Bronchial epithelial cell (primary cell): ENCODE data around the gene ZNF750. TPM values are rescaled to one million over a fixed set of nuclear protein-coding genes. Genes with fewer than 3 reads are reported as not detected.

Source experiments
- DNase-seq: peaks from one replicate; pipeline ENCODE4 v3.0.0-alpha.2; 2010; ENCODE audit warnings: low read depth
- FAIRE-seq: peaks from 2 replicates; lab custom pipeline; 2011; peaks lifted over from hg19 to GRCh38; lab: Jason Lieb, UNC
- H3K27me3 ChIP-seq: 2 replicates; pipeline ENCODE4 v1.5.1; 2011; ENCODE audit warnings: low read length; ENCODE audit not compliant: control insufficient read depth, insufficient read depth
- H3K36me3 ChIP-seq: 2 replicates; pipeline ENCODE4 v1.5.1; 2011; ENCODE audit warnings: low read length; ENCODE audit not compliant: control insufficient read depth, insufficient read depth
- H3K4me3 ChIP-seq: 2 replicates; pipeline ENCODE4 v1.5.1; 2011; ENCODE audit warnings: mild to moderate bottlenecking, low read depth, low read length, control low read depth
- total RNA-seq: library from RNA; depleted of rRNA; stranded (reverse); fragments of >200 nt; gene quantifications from 2 replicates; pipeline ENCODE4 v1.2.1, GENCODE V29; 2014
- TF ChIP-seq, protein P1 (sequence below): IDR thresholded peaks from 2 replicates; pipeline ENCODE4 v1.5.1; 2011; ENCODE audit warnings: mild to moderate bottlenecking, moderate library complexity, low read length, control low read depth, inconsistent platforms; ENCODE audit not compliant: insufficient read depth, severe bottlenecking

Gene ZNF750
- total RNA-seq, 1 donor from 2014 or later: 3.2 TPM

- no peaks in the 10 kb centered on the region for H3K27me3 ChIP-seq
- FAIRE-seq (no peak), DNase-seq (no peak)
- H3K4me3 ChIP-seq: no peak overlapping the region
- TF ChIP-seq, protein P1, sequence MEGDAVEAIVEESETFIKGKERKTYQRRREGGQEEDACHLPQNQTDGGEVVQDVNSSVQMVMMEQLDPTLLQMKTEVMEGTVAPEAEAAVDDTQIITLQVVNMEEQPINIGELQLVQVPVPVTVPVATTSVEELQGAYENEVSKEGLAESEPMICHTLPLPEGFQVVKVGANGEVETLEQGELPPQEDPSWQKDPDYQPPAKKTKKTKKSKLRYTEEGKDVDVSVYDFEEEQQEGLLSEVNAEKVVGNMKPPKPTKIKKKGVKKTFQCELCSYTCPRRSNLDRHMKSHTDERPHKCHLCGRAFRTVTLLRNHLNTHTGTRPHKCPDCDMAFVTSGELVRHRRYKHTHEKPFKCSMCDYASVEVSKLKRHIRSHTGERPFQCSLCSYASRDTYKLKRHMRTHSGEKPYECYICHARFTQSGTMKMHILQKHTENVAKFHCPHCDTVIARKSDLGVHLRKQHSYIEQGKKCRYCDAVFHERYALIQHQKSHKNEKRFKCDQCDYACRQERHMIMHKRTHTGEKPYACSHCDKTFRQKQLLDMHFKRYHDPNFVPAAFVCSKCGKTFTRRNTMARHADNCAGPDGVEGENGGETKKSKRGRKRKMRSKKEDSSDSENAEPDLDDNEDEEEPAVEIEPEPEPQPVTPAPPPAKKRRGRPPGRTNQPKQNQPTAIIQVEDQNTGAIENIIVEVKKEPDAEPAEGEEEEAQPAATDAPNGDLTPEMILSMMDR: no peak
- peaks cover 6% of the 10 kb centered on the region for H3K36me3 ChIP-seq
These were observed 42.8 kb downstream of the ZNF750 start for GRCh38 chr17:82797061-82797460.

- TF ChIP-seq, protein P1: no peak
- Histone ChIP-seq H3K4me3 (no peak overlapping the region), H3K27me3 (no peaks in the 10 kb centered on the region), H3K36me3 (peaks cover 6% of the 10 kb centered on the region)
- no peak for DNase-seq
- FAIRE-seq: no peak
These were observed 44.2 kb downstream of the ZNF750 start for GRCh38 chr17:82795615-82796014.

DNA sequence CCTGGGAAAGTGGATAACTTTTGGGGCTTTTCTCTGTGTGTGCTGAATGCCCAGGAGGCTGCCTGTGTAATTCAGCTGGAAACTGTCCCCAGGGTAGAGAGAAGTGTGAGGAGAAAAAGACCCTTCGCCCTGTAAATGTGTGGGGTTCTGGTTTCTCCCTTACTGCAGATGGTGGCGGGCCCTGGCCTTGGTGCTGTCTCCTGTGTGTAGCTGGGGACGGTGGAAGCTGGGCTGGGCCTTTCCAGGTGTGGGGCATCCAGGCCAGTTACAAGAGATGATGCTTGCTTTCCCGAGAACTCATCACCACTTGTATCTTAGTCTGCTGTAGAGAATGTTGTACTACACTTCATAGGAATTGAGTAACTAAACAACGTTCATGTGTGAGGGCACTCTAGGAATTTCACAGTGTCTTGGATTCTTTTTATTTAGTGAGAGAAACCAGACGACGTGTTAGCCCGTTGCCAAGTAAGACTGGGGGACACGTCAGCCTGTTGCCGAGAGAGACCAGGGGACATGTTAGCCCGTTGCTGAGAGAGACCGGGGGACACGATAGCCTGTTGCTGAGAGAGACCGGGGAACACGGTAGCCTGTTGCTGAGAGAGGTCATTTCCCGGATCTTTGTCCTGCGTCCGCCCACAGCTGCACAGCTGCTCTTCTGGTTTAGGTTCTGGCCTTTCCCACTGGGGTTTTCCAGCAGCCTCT lies 44.9 kb downstream of the ZNF750 start:
- no peak overlapping the region for H3K4me3 ChIP-seq
- H3K27me3 ChIP-seq: no peaks in the 10 kb centered on the region
- peaks cover 4% of the 10 kb centered on the region for H3K36me3 ChIP-seq
- TF ChIP-seq, protein P1: no peak
- FAIRE-seq (no peak), DNase-seq (no peak)

GRCh38 chr17:82793974-82794630 lies 45.7 kb downstream of the ZNF750 start:
- FAIRE-seq (peak; percentile 36), DNase-seq (no peak)
- Histone ChIP-seq H3K4me3 (no peak overlapping the region), H3K36me3 (peaks cover 3% of the 10 kb centered on the region), H3K27me3 (no peaks in the 10 kb centered on the region)
- TF ChIP-seq, protein P1: no peak

DNA sequence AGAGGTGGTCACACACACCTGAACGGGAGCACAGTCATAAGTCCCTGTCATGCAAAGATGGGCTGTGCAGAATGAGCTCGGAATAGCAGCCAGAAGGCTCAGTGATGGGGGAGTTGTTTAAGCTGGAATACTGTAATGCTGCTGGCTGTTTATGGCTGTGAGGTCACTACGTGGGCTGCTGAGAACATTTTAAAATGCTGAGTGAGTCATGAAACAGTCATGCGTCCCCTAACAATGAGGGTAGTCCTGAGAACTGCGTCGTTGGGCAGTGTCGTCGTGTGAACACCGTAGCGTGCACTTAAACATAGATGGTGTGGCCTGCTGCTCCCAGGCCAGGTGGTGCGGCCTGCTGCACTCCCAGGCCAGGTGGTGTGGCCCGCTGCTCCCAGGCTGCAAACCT lies 48.3 kb downstream of the ZNF750 start:
- Histone ChIP-seq H3K4me3 (no peak overlapping the region), H3K27me3 (no peaks in the 10 kb centered on the region), H3K36me3 (peaks cover 4% of the 10 kb centered on the region)
- FAIRE-seq (no peak), DNase-seq (peak; percentile 54)
- TF ChIP-seq, protein P1: no peak

DNA sequence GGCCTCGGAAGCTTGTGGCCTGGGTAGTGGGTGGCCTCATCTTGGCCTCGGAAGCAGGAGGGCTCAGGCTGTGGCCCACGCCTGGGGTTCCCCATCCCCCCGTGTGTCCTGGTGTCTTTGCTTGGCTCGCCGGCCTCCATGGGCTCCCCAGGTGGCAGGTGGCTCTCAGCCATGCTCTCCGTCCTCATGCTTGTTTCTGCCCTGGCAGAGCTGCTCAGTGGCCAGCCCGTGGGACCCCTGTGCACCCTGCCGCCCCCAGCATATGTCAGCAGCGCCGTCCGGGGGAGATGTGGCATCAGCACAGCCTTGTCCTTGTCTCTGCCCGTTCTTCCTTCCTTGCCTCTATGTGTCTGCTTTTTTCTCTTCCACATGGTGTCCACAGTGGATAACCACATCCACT lies 49.4 kb downstream of the ZNF750 start:
- TF ChIP-seq, protein P1: no peak
- peaks cover 4% of the 10 kb centered on the region for H3K36me3 ChIP-seq

More for the DNA sequence above, 49.4 kb downstream of the ZNF750 start:
- no peak for DNase-seq
- FAIRE-seq: no peak
- Histone ChIP-seq H3K4me3 (no peak overlapping the region), H3K27me3 (no peaks in the 10 kb centered on the region)
